HG03432 (cell line): Measurements from ENCODE around the gene DHRS11.

Source experiments
- ATAC-seq: cut with Tn5 transposase; IDR thresholded peaks from one replicate; pipeline ENCODE4 v1.9.1; 2021; ENCODE audit warnings: mild to moderate bottlenecking, moderate library complexity; ENCODE audit not compliant: unreplicated experiment

The DHRS11 gene

GRCh38 chr17:36613155-36613554 lies 21.5 kb downstream of the DHRS11 start:
- ATAC-seq = no peak

GRCh38 chr17:36614081-36614480 lies 22.4 kb downstream of the DHRS11 start:
- no peak for ATAC-seq

- ATAC-seq = no peak
Measured at GRCh38 chr17:36614933-36615332, 23.3 kb downstream of the DHRS11 start.

- no peak for ATAC-seq
Measured at GRCh38 chr17:36616061-36617029, 24.7 kb downstream of the DHRS11 start.

- ATAC-seq = no peak
Measured at GRCh38 chr17:36617773-36618172, 26.1 kb downstream of the DHRS11 start.

GRCh38 chr17:36623281-36623680 lies 31.6 kb downstream of the DHRS11 start:
- ATAC-seq = no peak

GRCh38 chr17:36625188-36625587 lies 33.5 kb downstream of the DHRS11 start:
- no peak for ATAC-seq

- ATAC-seq = no peak
Measured at GRCh38 chr17:36627101-36627500, 35.4 kb downstream of the DHRS11 start.

- no peak for ATAC-seq
Measured at GRCh38 chr17:36628576-36628975, 36.9 kb downstream of the DHRS11 start.

GRCh38 chr17:36629252-36629847 lies 37.7 kb downstream of the DHRS11 start:
- no peak for ATAC-seq

- no peak for ATAC-seq
Measured at GRCh38 chr17:36629970-36630502, 38.4 kb downstream of the DHRS11 start.

- ATAC-seq = no peak
Measured at GRCh38 chr17:36631022-36631421, 39.3 kb downstream of the DHRS11 start.

- ATAC-seq = no peak
Measured at GRCh38 chr17:36632916-36633771, 41.5 kb downstream of the DHRS11 start.

- no peak for ATAC-seq
Measured at GRCh38 chr17:36640346-36640745, 48.7 kb downstream of the DHRS11 start.

GRCh38 chr17:36640836-36641235 lies 49.2 kb downstream of the DHRS11 start:
- no peak for ATAC-seq

GRCh38 chr17:36641331-36641876 lies 49.7 kb downstream of the DHRS11 start:
- no peak for ATAC-seq

- ATAC-seq = no peak
Measured at GRCh38 chr17:36641877-36642845, 50.5 kb downstream of the DHRS11 start.

- no peak for ATAC-seq
Measured at GRCh38 chr17:36643086-36643685, 51.5 kb downstream of the DHRS11 start.

GRCh38 chr17:36645422-36645821 lies 53.7 kb downstream of the DHRS11 start:
- no peak for ATAC-seq
